ENCODE measurements around the gene SLC12A3.

SLC12A3 gene

GRCh38 chr16:56864960-56865359 lies at the start of gene SLC12A3:
Gene SLC12A3 (plus strand): TSS chr16:56865207. CDS start chr16:56865236, 29 bp downstream.
- DNase-seq: no peak

- no peak for DNase-seq
Observed at GRCh38 chr16:56815721-56816120, 49.3 kb upstream of the SLC12A3 start.

- DNase-seq: no peak
Observed at GRCh38 chr16:56817056-56817455, 48.0 kb upstream of the SLC12A3 start.

GRCh38 chr16:56817938-56818337 lies 47.1 kb upstream of the SLC12A3 start:
- no peak for DNase-seq

- DNase-seq: no peak
Observed at GRCh38 chr16:56823081-56823733, 41.8 kb upstream of the SLC12A3 start.

- DNase-seq: no peak
Observed at GRCh38 chr16:56824331-56824730, 40.7 kb upstream of the SLC12A3 start.

- DNase-seq: no peak
Observed at GRCh38 chr16:56824804-56825203, 40.2 kb upstream of the SLC12A3 start.

GRCh38 chr16:56825826-56826225 lies 39.2 kb upstream of the SLC12A3 start:
- DNase-seq: no peak

GRCh38 chr16:56828647-56829046 lies 36.4 kb upstream of the SLC12A3 start:
- no peak for DNase-seq

- no peak for DNase-seq
Observed at GRCh38 chr16:56830669-56831068, 34.3 kb upstream of the SLC12A3 start.

- no peak for DNase-seq
Observed at GRCh38 chr16:56832768-56833167, 32.2 kb upstream of the SLC12A3 start.

GRCh38 chr16:56833243-56833970 lies 31.6 kb upstream of the SLC12A3 start:
- DNase-seq: no peak

GRCh38 chr16:56835320-56835719 lies 29.7 kb upstream of the SLC12A3 start:
- DNase-seq: no peak

GRCh38 chr16:56836410-56837230 lies 28.4 kb upstream of the SLC12A3 start:
- DNase-seq: no peak

- no peak for DNase-seq
Observed at GRCh38 chr16:56838622-56839337, 26.2 kb upstream of the SLC12A3 start.

GRCh38 chr16:56841233-56841632 lies 23.8 kb upstream of the SLC12A3 start:
- DNase-seq: no peak

GRCh38 chr16:56841659-56842058 lies 23.3 kb upstream of the SLC12A3 start:
- DNase-seq: no peak

- no peak for DNase-seq
Observed at GRCh38 chr16:56842133-56842532, 22.9 kb upstream of the SLC12A3 start.

- DNase-seq: no peak
Observed at GRCh38 chr16:56844056-56844455, 21.0 kb upstream of the SLC12A3 start.

- no peak for DNase-seq
Observed at GRCh38 chr16:56847173-56847910, 17.7 kb upstream of the SLC12A3 start.

GRCh38 chr16:56848029-56848936 lies 16.7 kb upstream of the SLC12A3 start:
- DNase-seq: no peak

Data from KG1 (cell line).